ENCODE measurements around the gene CDH6.

Gene CDH6

GRCh38 chr5:31194892-31195555 is 1.5 kb downstream of the CDH6 start:
- H3K9ac ChIP-seq = no peak overlapping the region
- H3K4me1 ChIP-seq (ENCODE audit: low read depth, poor library complexity, severe bottlenecking) = no peaks in the 10 kb centered on the region
- no peak overlapping the region for H3K4me3 ChIP-seq (IDR thresholded peaks at IDR 0.05; ENCODE audit: insufficient read depth, low read depth, low read length)
- no peaks in the 10 kb centered on the region for H3K27me3 ChIP-seq (ENCODE audit: insufficient read depth, low read depth)
- no peaks in the 10 kb centered on the region for H3K79me2 ChIP-seq (ENCODE audit: insufficient read depth, low read depth)
- no peak overlapping the region for H2AFZ ChIP-seq (ENCODE audit: low read depth)
- H3K36me3 ChIP-seq (ENCODE audit: insufficient read depth) = no peaks in the 10 kb centered on the region
- H3K4me2 ChIP-seq = no peak overlapping the region
- no peak for TF ChIP-seq CTCF (conservative IDR thresholded peaks at IDR 0.05; ENCODE audit: low read depth, low read length)
- no peaks in the 10 kb centered on the region for H4K20me1 ChIP-seq (ENCODE audit: insufficient read depth)
- no peak overlapping the region for H3K27ac ChIP-seq

GRCh38 chr5:31196309-31196708 is 2.8 kb downstream of the CDH6 start:
- Histone ChIP-seq H3K4me1 (ENCODE audit: low read depth, poor library complexity, severe bottlenecking) (no peaks in the 10 kb centered on the region), H3K27ac (no peak overlapping the region), H2AFZ (ENCODE audit: low read depth) (no peak overlapping the region), H3K4me2 (no peak overlapping the region), H4K20me1 (ENCODE audit: insufficient read depth) (no peaks in the 10 kb centered on the region), H3K27me3 (ENCODE audit: insufficient read depth, low read depth) (no peaks in the 10 kb centered on the region), H3K36me3 (ENCODE audit: insufficient read depth) (no peaks in the 10 kb centered on the region), H3K79me2 (ENCODE audit: insufficient read depth, low read depth) (no peaks in the 10 kb centered on the region), H3K4me3 (IDR thresholded peaks at IDR 0.05; ENCODE audit: insufficient read depth, low read depth, low read length) (no peak overlapping the region), H3K9ac (no peak overlapping the region)
- no peak for TF ChIP-seq CTCF (conservative IDR thresholded peaks at IDR 0.05; ENCODE audit: low read depth, low read length)

- Histone ChIP-seq H4K20me1 (ENCODE audit: insufficient read depth) (no peaks in the 10 kb centered on the region), H3K36me3 (ENCODE audit: insufficient read depth) (no peaks in the 10 kb centered on the region), H3K27ac (no peak overlapping the region), H3K4me1 (ENCODE audit: low read depth, poor library complexity, severe bottlenecking) (no peaks in the 10 kb centered on the region), H2AFZ (ENCODE audit: low read depth) (no peak overlapping the region), H3K79me2 (ENCODE audit: insufficient read depth, low read depth) (no peaks in the 10 kb centered on the region), H3K4me3 (IDR thresholded peaks at IDR 0.05; ENCODE audit: insufficient read depth, low read depth, low read length) (no peak overlapping the region), H3K4me2 (no peak overlapping the region), H3K27me3 (ENCODE audit: insufficient read depth, low read depth) (no peaks in the 10 kb centered on the region), H3K9ac (no peak overlapping the region)
- no peak for TF ChIP-seq CTCF (conservative IDR thresholded peaks at IDR 0.05; ENCODE audit: low read depth, low read length)
These were observed 3.7 kb downstream of the CDH6 start for GRCh38 chr5:31197183-31197582.

- Histone ChIP-seq H3K27ac (no peak overlapping the region), H3K79me2 (ENCODE audit: insufficient read depth, low read depth) (no peaks in the 10 kb centered on the region), H3K36me3 (ENCODE audit: insufficient read depth) (no peaks in the 10 kb centered on the region), H3K9ac (no peak overlapping the region), H3K4me3 (IDR thresholded peaks at IDR 0.05; ENCODE audit: insufficient read depth, low read depth, low read length) (no peak overlapping the region), H3K27me3 (ENCODE audit: insufficient read depth, low read depth) (no peaks in the 10 kb centered on the region), H3K4me1 (ENCODE audit: low read depth, poor library complexity, severe bottlenecking) (no peaks in the 10 kb centered on the region), H3K4me2 (no peak overlapping the region), H2AFZ (ENCODE audit: low read depth) (no peak overlapping the region), H4K20me1 (ENCODE audit: insufficient read depth) (no peaks in the 10 kb centered on the region)
- TF ChIP-seq CTCF (conservative IDR thresholded peaks at IDR 0.05; ENCODE audit: low read depth, low read length) = no peak
These were observed 11.5 kb downstream of the CDH6 start for GRCh38 chr5:31204958-31205357.
